HepG2 (cell line): ENCODE measurements around the gene KIAA1958. TPM values are rescaled to one million over a fixed set of nuclear protein-coding genes. Genes with fewer than 3 reads are reported as not detected.

Experiments
- ATAC-seq: fragments of 200-7000 bp; cut with Tn5 transposase; 3 replicates; pipeline ENCODE4 v1.9.1; 2020; ENCODE audit warnings: mild to moderate bottlenecking, moderate library complexity
- BruUV-seq: library from RNA; stranded (reverse); fragments of 400-500 nt; replicated peaks from 2 replicates; lab custom pipeline; 2021; lab: Mats Ljungman, UMichigan
- CTCF ChIA-PET: fragments of 300-600 bp; formaldehyde crosslinking; extraction: SDS; loops from one replicate; lab custom pipeline; 2021; ENCODE audit warnings: low total read pairs, inconsistent platforms, low intra/inter-chr PET ratio; lab: Yijun Ruan, JAX
- POLR2A ChIA-PET: fragments of 350-600 bp; sonication (Branson Sonifier 250); formaldehyde crosslinking; loops from one replicate; lab custom pipeline; 2020; ENCODE audit warnings: antibody characterized with exemption, inconsistent platforms; lab: Yijun Ruan, JAX
- DNase-seq: peaks from one replicate; pipeline ENCODE4 v3.0.0-alpha.2; 2015; ENCODE audit warnings: low spot score
- FAIRE-seq: peaks from 3 replicates; lab custom pipeline; 2011; peaks lifted over from hg19 to GRCh38; lab: Jason Lieb, UNC
- H2AFZ ChIP-seq: one replicate; pipeline ENCODE4 v1.6.1; 2011; ENCODE audit warnings: low read length, inconsistent platforms
- H3K27ac ChIP-seq: fragments of 300-600 bp; 3 replicates; pipeline ENCODE4 v1.8.0; 2011; ENCODE audit warnings: mixed run types, mild to moderate bottlenecking, mixed read lengths, low read length, inconsistent platforms; ENCODE audit not compliant: insufficient read depth; ENCODE audit errors: extremely low read length
- H3K27me3 ChIP-seq, 2 experiments: fragments of 200-600 bp in 1 of 2; 2 replicates in 1 of 2; 3 replicates in 1 of 2; pipeline versions ENCODE4 v1.6.0 to v1.8.0; 2011; ENCODE audit warnings: low read length in 2 of 2, mild to moderate bottlenecking in 2 of 2, moderate library complexity in 2 of 2, inconsistent platforms in 1 of 2; ENCODE audit not compliant: insufficient read depth in 2 of 2, control insufficient read depth in 1 of 2
- H3K36me3 ChIP-seq, 2 experiments: fragments of 200-600 bp in 1 of 2; replicated peaks in 1 of 2; 2 replicates in 1 of 2; 3 replicates in 1 of 2; pipeline versions ENCODE4 v1.5.1 to v1.8.0; 2011; ENCODE audit warnings: low read length in 2 of 2, inconsistent platforms in 1 of 2; ENCODE audit not compliant: insufficient read depth in 2 of 2, control insufficient read depth in 1 of 2
- H3K4me1 ChIP-seq: 2 replicates; pipeline ENCODE4 v1.5.1; 2012; ENCODE audit warnings: low read length, inconsistent platforms; ENCODE audit not compliant: insufficient read depth
- H3K4me2 ChIP-seq: 2 replicates; pipeline ENCODE4 v1.6.0; 2011; ENCODE audit warnings: low read depth, low read length, inconsistent platforms
- H3K4me3 ChIP-seq, 3 experiments: fragments of 200-600 bp in 1 of 3; sonication (generic), shearing (Covaris generic) in 1 of 3; replicated peaks in 1 of 3; 2 replicates each; pipeline ENCODE4 v1.5.1; 2011 to 2016; ENCODE audit warnings: low read length in 3 of 3, inconsistent platforms in 2 of 3, low read depth in 2 of 3, mild to moderate bottlenecking in 2 of 3, control low read depth in 1 of 3, mixed read lengths in 1 of 3; ENCODE audit not compliant: insufficient read depth in 1 of 3
- H3K79me2 ChIP-seq: one replicate; pipeline ENCODE4 v1.6.1; 2011; ENCODE audit warnings: low read length, inconsistent platforms; ENCODE audit not compliant: insufficient read depth
- H3K9ac ChIP-seq: 2 replicates; pipeline ENCODE4 v1.6.0; 2011; ENCODE audit warnings: mild to moderate bottlenecking, low read depth, low read length, inconsistent platforms; ENCODE audit not compliant: insufficient read depth
- H3K9me3 ChIP-seq: 2 replicates; pipeline ENCODE4 v1.5.1; 2012; ENCODE audit warnings: mild to moderate bottlenecking, low read length
- H4K20me1 ChIP-seq: 2 replicates; pipeline ENCODE4 v1.6.0; 2011; ENCODE audit warnings: inconsistent platforms, mild to moderate bottlenecking, low read length, moderate library complexity; ENCODE audit not compliant: insufficient read depth
- BRCA1 ChIP-seq: sonication (generic); formaldehyde crosslinking; IDR thresholded peaks from 2 replicates; pipeline ENCODE4 v1.4.0; 2020; ENCODE audit warnings: missing genetic modification reagents
- DNMT1 ChIP-seq: sonication (generic); formaldehyde crosslinking; IDR thresholded peaks from 2 replicates; pipeline ENCODE4 v1.5.1; 2020; ENCODE audit warnings: mild to moderate bottlenecking, missing genetic modification reagents
- HNF4A ChIP-seq: sonication (generic); formaldehyde crosslinking; IDR thresholded peaks from 2 replicates; pipeline ENCODE4 v1.4.0; 2020; ENCODE audit warnings: missing genetic modification reagents
- LRRFIP1 ChIP-seq: sonication (generic); formaldehyde crosslinking; conservative IDR thresholded peaks from 2 replicates; pipeline ENCODE4 v1.4.0; 2020; ENCODE audit warnings: missing genetic modification reagents
- NFYC ChIP-seq: IDR thresholded peaks from 2 replicates; pipeline ENCODE4 v1.6.1; 2016; ENCODE audit warnings: missing genetic modification reagents, missing compliant biosample characterization
- PCBP2 ChIP-seq: fragments of 200-400 bp; formaldehyde crosslinking; optimal IDR thresholded peaks from 2 replicates; pipeline ENCODE3; 2018; ENCODE audit warnings: low read length, low read depth; ENCODE audit not compliant: poor library complexity, severe bottlenecking
- RCOR2 ChIP-seq: IDR thresholded peaks from 2 replicates; pipeline ENCODE4 v1.6.1; 2016; ENCODE audit warnings: missing biosample characterization, missing genetic modification reagents
- SKIL ChIP-seq: sonication (generic); formaldehyde crosslinking; IDR thresholded peaks from 2 replicates; pipeline ENCODE4 v1.8.0; 2022; ENCODE audit warnings: missing genetic modification reagents, mild to moderate bottlenecking, moderate library complexity, borderline replicate concordance
- TCF12 ChIP-seq, 2 experiments: fragments of 450-650 bp in 1 of 2; sonication (generic) in 1 of 2; formaldehyde crosslinking in 1 of 2; IDR thresholded peaks; 2 replicates each; pipeline versions ENCODE4 v1.6.1 to v1.8.0; 2017 to 2022; ENCODE audit warnings: antibody characterized with exemption in 1 of 2, mild to moderate bottlenecking in 1 of 2, missing genetic modification reagents in 1 of 2, moderate library complexity in 1 of 2
- ZBTB7A ChIP-seq: sonication (generic); formaldehyde crosslinking; IDR thresholded peaks from 2 replicates; pipeline ENCODE4 v1.8.0; 2022; ENCODE audit warnings: mild to moderate bottlenecking, missing genetic modification reagents
- ZC3H13 ChIP-seq: sonication (generic); formaldehyde crosslinking; IDR thresholded peaks from 2 replicates; pipeline ENCODE4 v1.8.1; 2023; ENCODE audit warnings: mild to moderate bottlenecking, missing genetic modification reagents, moderate library complexity
- ZKSCAN8 ChIP-seq: IDR thresholded peaks from 2 replicates; pipeline ENCODE4 v1.6.1; 2016; ENCODE audit warnings: borderline replicate concordance, missing genetic modification reagents, missing compliant biosample characterization
- ZNF749 ChIP-seq: sonication (generic); formaldehyde crosslinking; IDR thresholded peaks from 2 replicates; pipeline ENCODE4 v1.8.0; 2022; ENCODE audit warnings: mild to moderate bottlenecking, missing genetic modification reagents, moderate library complexity, borderline replicate concordance
- WGBS: methylation state at CpG from one replicate; pipeline ENCODE4 v1.1.6; 2017; ENCODE audit warnings: low lambda C conversion rate; 5-methylcytosine and 5-hydroxymethylcytosine counted together
- in situ Hi-C: cut with HindIII; loops from 2 replicates; pipeline ENCODE4 v1.10.0; 2017; ENCODE audit warnings: low pct_unique_long_range_greater_than_20kb; ENCODE audit not compliant: extremely low pct_ligation_motif_present
- intact Hi-C: fragments of 100-400 bp; cut with micrococcal nuclease; formaldehyde crosslinking; loops from one replicate; pipeline ENCODE4 v1.10.0; 2022; ENCODE audit not compliant: unreplicated experiment
- polyA plus RNA-seq, 8 experiments: library from polyadenylated mRNA; depleted of rRNA in 3 of 8; stranded (reverse) in 7 of 8; unstranded in 1 of 8; fragments of >200 nt; fragmentation: Illumina TruSeq in 4 of 8; extraction: Trizol in 4 of 8; gene quantifications; 2 replicates each; pipeline versions ENCODE4 v1.2.1 to v1.2.3, GENCODE V29; 2011 to 2016; ENCODE audit warnings: low read depth in 4 of 8, missing spikeins in 1 of 8, mixed read lengths in 1 of 8; ENCODE audit not compliant: insufficient read depth in 1 of 8
- total RNA-seq, 5 experiments: library from RNA; depleted of rRNA; stranded (reverse); fragments of >200 nt; fragmentation: Illumina TruSeq; extraction: Trizol; gene quantifications; 2 replicates each; pipeline ENCODE4 v1.2.3, GENCODE V29; 2016; ENCODE audit warnings: low read depth in 1 of 5

The KIAA1958 gene
- total and polyA plus RNA-seq, 2 of the 13 experiments (the other 11 are each of a cell fraction or from before 2014, with no cell fraction given): 8.5 to 10.3 TPM

GRCh38 chr9:112495614-112496013, 9.0 kb downstream of the KIAA1958 start (continued):
- TF ChIP-seq PCBP2 (no peak), ZNF749 (CRISPR knock-in tag) (no peak), ZKSCAN8 (CRISPR knock-in tag) (no peak), LRRFIP1 (CRISPR knock-in tag) (no peak), SKIL (CRISPR knock-in tag) (no peak), DNMT1 (no peak)

GRCh38 chr9:112496074-112496722, 9.6 kb downstream of the KIAA1958 start:
- H2AFZ ChIP-seq: no peak overlapping the region
- no peaks in the 10 kb centered on the region for H3K27me3 ChIP-seq
- peak overlapping the region; percentile 64 for H3K27ac ChIP-seq
- peaks cover 70% of the 10 kb centered on the region for H3K4me1 ChIP-seq
- WGBS: under 1% methylated on average over 3 of the region's 3 CpGs
- in situ Hi-C loops (loop anchor here (25.0 kb wide), 1 partner anchor 216 kb away; the partner anchor contains the start of gene INIP), intact Hi-C loops (loop anchor here (1.0 kb wide), 1 partner anchor 9 kb away; no protein-coding TSS in a partner anchor)
- ChIA-PET POLR2A (interaction anchor here (0.9 to 1.7 kb wide), 3 partner anchors 10 to 117 kb away, joined by 3 to 5 read pairs (median 4); partner anchors contain the start of gene HSDL2), CTCF (no interaction called here)
- H3K9ac ChIP-seq: no peak overlapping the region; the same call in 1 of the 2 replicates
- FAIRE-seq (no peak), ATAC-seq (peak; percentile 91), DNase-seq (peak; percentile 77)
- peaks cover 2 to 27% of the 10 kb centered on the region in 2 experiments; a peak in 4 of 5 replicates for H3K36me3 ChIP-seq
- H3K4me2 ChIP-seq: peak overlapping the region; percentile 64
- H3K79me2 ChIP-seq: peaks cover 96% of the 10 kb centered on the region
- BruUV-seq: no TSS peak
- H3K9me3 ChIP-seq: peaks cover 22% of the 10 kb centered on the region
- peak overlapping the region in 2 of 3 experiments; percentile 36 to 45; a peak in 3 of 6 replicates for H3K4me3 ChIP-seq
- H4K20me1 ChIP-seq: peaks cover 16% of the 10 kb centered on the region
- TF ChIP-seq NFYC (CRISPR knock-in tag) (no peak), ZBTB7A (CRISPR knock-in tag) (no peak), RCOR2 (CRISPR knock-in tag) (peak; percentile 46; the same call in 1 of the 2 replicates), HNF4A (CRISPR knock-in tag) (peak; percentile 68), TCF12 (IDR thresholded peaks at IDR 0.05) (no peak), TCF12 (CRISPR knock-in tag; IDR thresholded peaks at IDR 0.05) (no peak), ZC3H13 (CRISPR knock-in tag) (no peak), BRCA1 (CRISPR knock-in tag) (no peak)
